IMR-90 (cell line): ENCODE measurements around the gene SRBD1. TPM values are rescaled to one million over a fixed set of nuclear protein-coding genes. Genes with fewer than 3 reads are reported as not detected.

Experiments used
- ATAC-seq: fragments of 200-7000 bp; cut with Tn5 transposase; 2 replicates; pipeline ENCODE4 v1.9.1; 2020; ENCODE audit warnings: low read depth, mild to moderate bottlenecking, moderate library complexity
- BruUV-seq: library from RNA; stranded (reverse); fragments of 400-500 nt; replicated peaks from 2 replicates; lab custom pipeline; 2021; lab: Mats Ljungman, UMichigan
- CTCF ChIA-PET: fragments of 300-600 bp; formaldehyde crosslinking; extraction: SDS; loops from one replicate; lab custom pipeline; 2021; ENCODE audit warnings: antibody characterized with exemption; lab: Yijun Ruan, JAX
- POLR2A ChIA-PET: fragments of 300-600 bp; sonication (Branson Sonifier 250); formaldehyde crosslinking; loops from one replicate; lab custom pipeline; 2022; ENCODE audit warnings: antibody characterized with exemption; ENCODE audit not compliant: unreplicated experiment; lab: Charles Lee
- DNase-seq: peaks from one replicate; pipeline ENCODE4 v3.0.0; 2013
- H2AFZ ChIP-seq: replicated peaks from 2 replicates; pipeline ENCODE3; 2013; ENCODE audit warnings: low read length, mild to moderate bottlenecking; ENCODE audit not compliant: poor library complexity
- H2AK5ac ChIP-seq: 2 replicates; pipeline ENCODE4 v1.6.1; 2013; ENCODE audit warnings: low read depth, low read length, inconsistent platforms
- H2AK9ac ChIP-seq: replicated peaks from 2 replicates; pipeline ENCODE3; 2013; ENCODE audit warnings: mild to moderate bottlenecking, low read depth, low read length, moderate library complexity; ENCODE audit not compliant: poor library complexity
- H2BK120ac ChIP-seq: 2 replicates; pipeline ENCODE4 v1.6.1; 2013; ENCODE audit warnings: low read depth, low read length, inconsistent platforms
- H2BK15ac ChIP-seq: 3 replicates; pipeline ENCODE4 v1.6.1; 2013; ENCODE audit warnings: low read depth, low read length, inconsistent platforms
- H2BK20ac ChIP-seq: 2 replicates; pipeline ENCODE4 v1.6.1; 2013; ENCODE audit warnings: low read depth, mild to moderate bottlenecking, inconsistent platforms, low read length, moderate library complexity
- H2BK5ac ChIP-seq: 2 replicates; pipeline ENCODE4 v1.6.1; 2013; ENCODE audit warnings: mild to moderate bottlenecking, low read depth, low read length, inconsistent platforms; ENCODE audit not compliant: poor library complexity, severe bottlenecking
- H3K14ac ChIP-seq: replicated peaks from 2 replicates; pipeline ENCODE4 v1.6.1; 2013; ENCODE audit warnings: low read depth, low read length, inconsistent platforms
- H3K18ac ChIP-seq: 2 replicates; pipeline ENCODE4 v1.6.1; 2013; ENCODE audit warnings: low read depth, low read length, control low read depth
- H3K23ac ChIP-seq: 2 replicates; pipeline ENCODE4 v1.6.1; 2013; ENCODE audit warnings: low read depth, low read length, inconsistent platforms
- H3K27ac ChIP-seq: 2 replicates; pipeline ENCODE4 v1.5.1; 2013; ENCODE audit warnings: mild to moderate bottlenecking, control low read depth, low read length; ENCODE audit not compliant: insufficient read depth
- H3K27me3 ChIP-seq: 2 replicates; pipeline ENCODE4 v1.6.1; 2013; ENCODE audit warnings: low read length; ENCODE audit not compliant: control insufficient read depth, insufficient read depth
- H3K36me3 ChIP-seq: 2 replicates; pipeline ENCODE4 v1.6.1; 2013; ENCODE audit warnings: low read length, mixed read lengths; ENCODE audit not compliant: control insufficient read depth, insufficient read depth
- H3K4ac ChIP-seq: 2 replicates; pipeline ENCODE4 v1.6.1; 2013; ENCODE audit warnings: low read depth, low read length, inconsistent platforms
- H3K4me1 ChIP-seq: 2 replicates; pipeline ENCODE4 v1.6.1; 2013; ENCODE audit warnings: low read length, mixed read lengths; ENCODE audit not compliant: control insufficient read depth, insufficient read depth
- H3K4me2 ChIP-seq: 2 replicates; pipeline ENCODE4 v1.6.1; 2013; ENCODE audit warnings: low read depth, mild to moderate bottlenecking, control low read depth, low read length, moderate library complexity
- H3K4me3 ChIP-seq: 2 replicates; pipeline ENCODE4 v1.5.1; 2013; ENCODE audit warnings: low read depth, mild to moderate bottlenecking, control low read depth, low read length, moderate library complexity; ENCODE audit not compliant: insufficient read depth
- H3K56ac ChIP-seq: 2 replicates; pipeline ENCODE4 v1.6.1; 2013; ENCODE audit warnings: low read length, inconsistent platforms; ENCODE audit not compliant: insufficient read depth; ENCODE audit errors: extremely low read depth
- H3K79me1 ChIP-seq, 2 experiments: 2 replicates each; pipeline ENCODE4 v1.6.1; 2013; ENCODE audit warnings: low read length in 2 of 2, inconsistent platforms in 1 of 2, low read depth in 1 of 2
- H3K9ac ChIP-seq: 2 replicates; pipeline ENCODE4 v1.6.1; 2013; ENCODE audit warnings: low read depth, low read length, control low read depth
- H3K9me1 ChIP-seq: 2 replicates; pipeline ENCODE4 v1.6.1; 2013; ENCODE audit warnings: low read length, inconsistent platforms; ENCODE audit not compliant: insufficient read depth
- H3K9me3 ChIP-seq: 2 replicates; pipeline ENCODE4 v1.6.1; 2013; ENCODE audit warnings: low read length; ENCODE audit not compliant: control insufficient read depth, insufficient read depth
- H4K20me1 ChIP-seq: 2 replicates; pipeline ENCODE4 v1.6.1; 2013; ENCODE audit warnings: low read length, inconsistent platforms; ENCODE audit not compliant: insufficient read depth
- H4K5ac ChIP-seq: 2 replicates; pipeline ENCODE4 v1.6.1; 2013; ENCODE audit warnings: mild to moderate bottlenecking, low read depth, low read length, control low read depth
- H4K8ac ChIP-seq, 2 experiments: 2 replicates each; pipeline ENCODE4 v1.6.1; 2013; ENCODE audit warnings: low read depth in 2 of 2, low read length in 2 of 2, control low read depth in 1 of 2, inconsistent platforms in 1 of 2
- H4K91ac ChIP-seq: 2 replicates; pipeline ENCODE4 v1.6.1; 2013; ENCODE audit warnings: low read depth, low read length, inconsistent platforms; ENCODE audit not compliant: insufficient read depth
- BHLHE40 ChIP-seq: fragments of 150-350 bp; IDR thresholded peaks from 2 replicates; pipeline ENCODE4 v1.6.1; 2016; ENCODE audit warnings: mild to moderate bottlenecking, low read depth, low read length
- CEBPB ChIP-seq: IDR thresholded peaks from 2 replicates; pipeline ENCODE4 v1.6.1; 2012; ENCODE audit warnings: low read depth, low read length, improper control_type of control experiment
- MAZ ChIP-seq: IDR thresholded peaks from 2 replicates; pipeline ENCODE4 v1.6.1; 2012; ENCODE audit warnings: low read depth, mild to moderate bottlenecking, low read length, improper control_type of control experiment, moderate library complexity, borderline replicate concordance
- MXI1 ChIP-seq: IDR thresholded peaks from 2 replicates; pipeline ENCODE4 v1.6.1; 2012; ENCODE audit warnings: low read depth, mild to moderate bottlenecking, low read length, moderate library complexity, borderline replicate concordance
- NFE2L2 ChIP-seq: fragments of 150-350 bp; IDR thresholded peaks from 2 replicates; pipeline ENCODE4 v1.6.1; 2016; ENCODE audit warnings: low read depth, mild to moderate bottlenecking, low read length
- POLR2A ChIP-seq: IDR thresholded peaks from 2 replicates; pipeline ENCODE4 v1.6.1; 2012; ENCODE audit warnings: mild to moderate bottlenecking, low read depth, low read length
- RCOR1 ChIP-seq: IDR thresholded peaks from 2 replicates; pipeline ENCODE4 v1.6.1; 2012; ENCODE audit warnings: mild to moderate bottlenecking, low read length, improper control_type of control experiment; ENCODE audit not compliant: insufficient replicate concordance
- SMC3 ChIP-seq: fragments of 150-350 bp; IDR thresholded peaks from 2 replicates; pipeline ENCODE4 v1.6.1; 2016; ENCODE audit warnings: low read depth, mild to moderate bottlenecking, antibody characterized with exemption, low read length, moderate library complexity
- USF2 ChIP-seq: fragments of 150-350 bp; IDR thresholded peaks from 2 replicates; pipeline ENCODE4 v1.6.1; 2017; ENCODE audit warnings: mild to moderate bottlenecking, antibody characterized with exemption, low read length, low read depth
- WGBS, 2 experiments: methylation state at CpG; one replicate each; pipeline versions ENCODE4 v1.1.5 to v1.1.7; 2013; ENCODE audit warnings: missing lambda C conversion rate in 2 of 2; ENCODE audit not compliant: insufficient read length in 1 of 2; ENCODE audit errors: extremely low coverage in 2 of 2; 5-methylcytosine and 5-hydroxymethylcytosine counted together
- dilution Hi-C: fragments of 300-500 bp; cut with HindIII; formaldehyde crosslinking; loops from one replicate; pipeline ENCODE4 v1.14.3; 2018; ENCODE audit warnings: low sequenced_read_pairs; ENCODE audit not compliant: unreplicated experiment
- in situ Hi-C: fragments of 300-500 bp; cut with MboI; formaldehyde crosslinking; loops from 3 replicates; pipeline ENCODE4 v1.14.3; 2019; ENCODE audit warnings: low sequenced_read_pairs, inconsistent platforms, mixed read lengths
- intact Hi-C: fragments of 100-400 bp; cut with micrococcal nuclease; formaldehyde crosslinking; loops from 2 replicates; pipeline ENCODE4 v1.10.0; 2022
- polyA plus RNA-seq, 3 experiments: library from polyadenylated mRNA; depleted of rRNA; stranded (reverse); fragments of >200 nt; gene quantifications; 2 replicates each; pipeline ENCODE4 v1.2.3, GENCODE V29; 2012; ENCODE audit warnings: low replicate concordance in 1 of 3
- total RNA-seq: library from RNA; depleted of rRNA; stranded (reverse); fragments of >200 nt; gene quantifications from 2 replicates; pipeline ENCODE4 v1.2.3, GENCODE V29; 2012

The SRBD1 gene
- total and polyA plus RNA-seq, 2 of the 4 experiments (the other 2 are of a cell fraction) = 3.5 to 14.7 TPM

DNA sequence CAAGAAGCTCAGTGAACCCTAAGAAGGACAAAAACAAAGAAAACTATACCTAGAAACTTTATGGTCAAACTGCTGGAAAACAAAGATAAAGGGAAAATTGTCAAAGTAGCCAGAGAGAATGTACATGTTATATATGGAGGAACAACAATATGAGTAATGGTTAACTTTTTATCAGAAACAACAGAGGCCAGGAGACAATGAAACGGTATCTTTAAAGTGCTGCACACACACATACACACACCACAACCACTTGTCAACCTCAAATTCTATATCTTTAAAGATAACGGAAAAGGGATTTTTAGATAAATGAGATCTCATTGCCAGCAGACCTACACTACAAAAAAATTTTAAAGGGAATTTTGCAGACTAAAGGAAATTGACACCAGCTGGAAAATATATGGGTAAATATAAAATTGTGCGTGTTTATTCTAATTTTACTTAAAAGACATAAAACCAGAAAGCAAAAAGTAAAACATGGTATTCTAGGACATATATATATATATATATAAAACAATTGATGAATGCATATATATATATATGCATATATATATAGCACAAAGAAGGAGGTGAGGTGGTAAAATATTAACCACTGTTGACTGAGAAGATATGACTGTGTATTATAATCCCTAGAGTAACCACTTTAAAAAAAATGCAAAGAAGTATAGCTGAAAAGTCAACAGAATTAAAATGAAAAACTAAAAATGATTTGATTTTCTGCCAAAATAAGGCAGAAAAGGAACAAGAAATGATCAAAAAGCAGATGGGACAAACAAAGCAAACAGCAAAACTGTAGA, 172.0 kb downstream of the SRBD1 start (continued):
- no peak for TF ChIP-seq MAZ
- TF ChIP-seq SMC3 = no peak
- no peak for TF ChIP-seq CEBPB
- no peak for TF ChIP-seq MXI1
- TF ChIP-seq NFE2L2 = no peak

- H3K4me2 ChIP-seq = no peak overlapping the region
- BruUV-seq = no TSS peak
- H2AK9ac ChIP-seq = no peak overlapping the region
- no peaks in the 10 kb centered on the region for H3K36me3 ChIP-seq
- H4K91ac ChIP-seq = no peak overlapping the region
- H3K27me3 ChIP-seq = no peaks in the 10 kb centered on the region
- H3K9me1 ChIP-seq = no peaks in the 10 kb centered on the region
- POLR2A ChIA-PET = no interaction called here
- no peak overlapping the region for H3K4me3 ChIP-seq
- H3K23ac ChIP-seq = no peak overlapping the region
- no peak overlapping the region for H2AK5ac ChIP-seq
- H2BK15ac ChIP-seq = no peak overlapping the region
- no peak overlapping the region for H3K4ac ChIP-seq
- DNase-seq = no peak
- no peak overlapping the region for H3K14ac ChIP-seq
- no peak overlapping the region for H4K8ac ChIP-seq
- TF ChIP-seq MAZ (no peak), BHLHE40 (no peak), USF2 (no peak), CEBPB (no peak), MXI1 (no peak), RCOR1 (no peak), POLR2A (no peak)
- no peak overlapping the region for H3K56ac ChIP-seq
- no CpG with 5 or more reads among the region's 2 CpGs for WGBS, 2 experiments
- intact Hi-C loops = no loop called here
- no peak overlapping the region for H2AFZ ChIP-seq
- H3K9me3 ChIP-seq = no peaks in the 10 kb centered on the region
- CTCF ChIA-PET = no interaction called here
- H2BK20ac ChIP-seq = no peak overlapping the region
- no peaks in the 10 kb centered on the region for H3K79me1 ChIP-seq
- H2BK120ac ChIP-seq = no peak overlapping the region; the same call in 1 of the 2 replicates
- in situ Hi-C loops = no loop called here
- dilution Hi-C loops = no loop called here
- H3K27ac ChIP-seq = no peak overlapping the region
- no peak overlapping the region for H3K9ac ChIP-seq
- peaks cover 2% of the 10 kb centered on the region; the same call in 1 of the 2 replicates for H3K4me1 ChIP-seq
- no peak overlapping the region for H3K18ac ChIP-seq
- no peak overlapping the region for H4K5ac ChIP-seq
- H4K20me1 ChIP-seq = no peaks in the 10 kb centered on the region
- no peak overlapping the region for H2BK5ac ChIP-seq
- no peak for ATAC-seq
Observed at GRCh38 chr2:45436456-45436855, 174.6 kb downstream of the SRBD1 start.
